Cardiac septum (tissue), 1 donor: ENCODE results near the gene A2M. TPM values are rescaled to one million over a fixed set of nuclear protein-coding genes. Genes with fewer than 3 reads are reported as not detected.

ENCODE experiments used
- total RNA-seq: library from RNA; stranded (reverse); fragmentation: NEBNext Ultra II Directional; extraction: Animal tissue kit (Norgen Biotek cat#: 25700); gene quantifications from one replicate; pipeline ENCODE4 v1.2.1, GENCODE V29; 2021
- donor health status: DM: no; HTN: no; CAD: no.

A2M gene
- total RNA-seq, 1 donor from 2014 or later, result 588 TPM

Other genes with a start within 250 kb of the A2M start
- gene PHC1, start 201.4 kb downstream of the A2M start, total RNA-seq, result 25.5 TPM
- gene M6PR, start 166.3 kb downstream of the A2M start, total RNA-seq, result 87.1 TPM
- gene KLRG1, start 126.4 kb downstream of the A2M start, total RNA-seq, result 3.1 TPM
- gene PZP, start 92.5 kb upstream of the A2M start, total RNA-seq, result 0.46 TPM